Suppressor macrophage (primary cell): ENCODE data around the gene PRDX2.
"Not testable (repeated sequence)": the region's sequence is repeated elsewhere in the genome, so short reads cannot be mapped to it uniquely, and the experiment has no call there.

Source experiments
- DNase-seq, 4 experiments: peaks; one replicate each; pipeline ENCODE4 v3.0.0-alpha.2; 2020 to 2022

Gene PRDX2

GRCh38 chr19:12825254-12826131, 23.9 kb upstream of the PRDX2 start:
- peak in 1 of 4 experiments; percentile 56 for DNase-seq

DNA sequence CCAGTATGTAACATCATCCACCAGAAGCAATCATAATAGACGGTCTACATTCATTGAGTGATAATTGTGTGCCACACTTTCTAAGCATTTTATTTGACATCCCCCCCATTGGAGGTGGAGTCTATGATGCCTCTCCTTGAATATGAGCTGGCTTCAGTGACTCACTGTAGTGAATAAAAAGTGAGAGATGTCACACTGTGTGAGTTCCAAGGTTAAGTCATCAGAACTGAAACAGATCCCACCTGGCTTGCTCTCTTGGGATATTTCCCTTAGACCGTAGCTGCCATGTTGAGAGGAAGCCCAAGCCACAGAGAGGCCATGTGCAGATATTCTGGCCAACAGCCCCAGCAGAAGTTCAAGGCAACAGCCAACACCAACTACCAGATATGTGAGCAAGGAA, 20.2 kb upstream of the PRDX2 start:
- no peak for DNase-seq

GRCh38 chr19:12817810-12818209, 16.2 kb upstream of the PRDX2 start:
- not testable (repeated sequence) for DNase-seq

DNA sequence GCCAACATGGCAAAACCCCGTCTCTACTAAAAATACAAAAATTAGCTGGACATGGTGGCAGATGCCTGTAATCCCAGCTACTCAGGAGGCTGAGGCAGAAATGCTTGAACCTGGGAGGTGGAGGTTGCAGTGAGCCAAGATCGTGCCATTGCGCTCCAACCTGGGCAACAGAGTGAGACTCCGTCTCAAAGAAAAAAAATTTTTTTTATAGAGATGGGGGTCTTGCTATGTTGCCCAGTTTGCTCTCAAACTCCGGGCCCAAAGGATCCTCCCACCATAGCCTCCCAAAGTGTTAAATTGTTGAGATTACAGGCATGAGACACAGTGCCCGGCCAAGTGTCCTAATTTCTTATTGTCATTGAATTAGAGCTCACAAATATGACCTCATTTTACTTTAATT, 15.6 kb upstream of the PRDX2 start:
- not testable (repeated sequence) for DNase-seq

GRCh38 chr19:12815088-12815487, 13.5 kb upstream of the PRDX2 start:
- DNase-seq: no peak

GRCh38 chr19:12806242-12807081, 4.9 kb upstream of the PRDX2 start, which contains the start of gene RNASEH2A:
TSS of gene RNASEH2A (plus strand) at chr19:12806584. CDS start at chr19:12806674, 90 bp downstream.
- peak; percentile 93 to 97 (median 96) for DNase-seq

- no peak for DNase-seq
Measured at GRCh38 chr19:12804051-12804450, 2.5 kb upstream of the PRDX2 start.

DNA sequence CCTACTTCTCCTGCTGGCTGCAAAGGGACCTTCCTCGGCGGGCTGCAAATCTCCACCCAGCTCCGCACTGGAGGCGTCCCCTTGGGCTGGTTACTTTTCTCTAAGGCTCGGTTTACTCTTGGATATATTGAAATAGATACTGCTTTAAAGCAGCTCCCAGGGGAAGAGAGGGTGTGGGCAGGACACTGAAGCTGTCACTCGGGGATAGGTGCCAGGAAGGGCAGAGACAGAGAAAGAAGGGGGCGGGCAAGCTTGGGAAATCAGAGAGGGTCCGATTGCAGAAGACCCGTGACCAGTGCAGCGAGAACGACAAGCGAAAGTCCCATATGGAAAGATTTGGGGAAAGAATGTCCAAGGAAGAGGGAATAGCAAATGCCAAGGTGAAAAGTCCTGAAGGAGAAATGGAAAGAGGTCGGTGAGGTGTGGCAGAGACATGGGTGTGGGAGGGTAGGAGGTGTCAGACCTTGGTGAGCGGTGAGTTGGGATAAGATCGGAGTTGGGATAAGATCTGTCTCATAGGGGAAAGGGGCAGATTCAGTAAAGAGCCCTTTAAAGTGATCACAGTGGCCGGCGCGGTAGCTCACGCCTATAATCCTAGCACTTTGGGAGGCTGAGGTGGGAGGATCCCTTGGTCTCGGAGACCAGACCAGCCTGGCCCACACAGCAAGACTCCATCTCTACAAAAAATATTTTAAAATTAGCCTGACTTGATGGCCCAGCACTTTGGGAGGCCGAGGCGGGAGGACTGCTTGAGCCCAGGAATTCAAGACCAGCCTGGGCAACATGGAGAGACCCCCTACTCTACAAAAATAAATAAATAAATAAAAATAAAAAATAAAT, 887 bp upstream of the PRDX2 start:
- peak in 3 of 4 experiments; percentile 16 to 37 (median 33) for DNase-seq

GRCh38 chr19:12800923-12801465, 606 bp downstream of the PRDX2 start:
- DNase-seq: peak in 2 of 4 experiments; percentile 11 to 21

GRCh38 chr19:12800466-12800770, 1.2 kb downstream of the PRDX2 start:
- DNase-seq: no peak

DNA sequence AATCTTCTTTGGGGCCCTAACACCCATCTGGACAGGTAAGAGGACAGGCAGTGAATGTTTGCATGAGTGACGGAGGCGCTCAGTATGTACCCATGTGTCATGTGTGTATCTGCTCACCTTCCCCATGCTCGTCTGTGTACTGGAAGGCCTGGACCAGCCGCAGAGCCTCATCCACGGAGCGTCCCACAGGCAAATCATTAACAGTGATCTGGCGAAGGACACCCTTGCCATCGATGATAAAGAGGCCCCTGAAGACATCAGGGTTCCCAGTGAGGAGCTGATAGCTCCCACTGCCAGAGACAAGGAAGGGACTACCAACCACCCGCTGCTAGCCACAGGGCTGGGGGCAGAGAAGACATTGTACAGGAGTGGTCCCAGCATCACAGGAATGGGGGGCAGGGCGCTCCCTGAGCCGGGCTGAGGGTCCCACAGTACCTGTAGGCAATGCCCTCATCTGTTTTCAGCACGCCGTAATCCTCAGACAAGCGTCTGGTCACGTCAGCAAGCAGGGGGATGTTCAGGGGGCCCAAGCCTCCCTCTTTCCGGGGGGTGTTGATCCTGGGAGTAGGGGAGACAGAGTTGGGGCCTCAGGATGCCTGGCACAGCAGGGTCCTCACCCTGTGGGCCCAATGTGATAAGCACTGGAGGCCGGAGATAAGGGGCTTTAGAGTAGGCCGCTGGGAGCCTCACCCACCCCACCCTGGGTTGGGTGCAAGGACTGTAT, 1.7 kb downstream of the PRDX2 start:
- no peak for DNase-seq

DNA sequence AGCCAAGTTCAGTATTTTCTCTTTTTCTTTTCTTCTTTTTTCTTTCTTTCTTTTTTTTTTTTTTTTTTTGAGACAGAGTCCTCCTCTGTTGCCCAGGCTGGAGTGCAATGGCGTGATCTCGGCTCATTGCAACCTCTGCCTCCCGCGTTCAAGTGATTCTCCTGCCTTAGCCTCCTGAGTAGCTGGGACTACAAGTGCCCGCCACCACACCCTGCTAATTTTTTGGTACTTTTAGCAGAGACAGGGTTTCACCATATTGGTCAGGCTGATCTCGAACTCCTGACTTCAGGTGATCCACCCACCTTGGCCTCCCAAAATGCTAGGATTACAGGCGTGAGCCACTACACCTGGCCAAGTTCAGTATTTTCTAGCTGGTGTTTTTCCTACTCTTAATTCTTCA, 4.0 kb downstream of the PRDX2 start:
- not testable (repeated sequence) for DNase-seq

DNA sequence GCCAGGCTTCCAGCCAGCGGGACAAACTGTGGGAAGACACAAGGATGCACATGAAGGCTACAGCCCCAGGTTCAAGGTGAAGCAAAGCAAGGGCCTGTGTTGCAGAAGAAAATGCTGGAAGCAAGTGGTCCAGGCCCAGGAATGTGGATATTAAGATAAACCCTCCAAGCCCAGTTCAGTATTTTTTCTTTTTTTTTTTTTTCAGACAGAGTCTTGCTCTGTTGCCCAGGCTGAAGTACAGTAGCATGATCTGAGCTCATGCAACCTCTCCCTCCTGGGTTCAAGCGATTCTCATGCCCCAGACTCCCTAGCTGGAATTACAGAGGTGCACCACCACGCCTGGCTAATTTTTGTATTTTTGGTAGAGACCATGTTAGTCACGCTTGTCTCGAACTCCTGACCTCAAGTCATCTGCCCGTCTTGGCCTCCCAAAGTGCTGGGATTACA, 4.4 kb downstream of the PRDX2 start:
- DNase-seq: no peak

GRCh38 chr19:12796146-12797071, 5.2 kb downstream of the PRDX2 start:
- peak; percentile 89 to 90 (median 89) for DNase-seq

DNA sequence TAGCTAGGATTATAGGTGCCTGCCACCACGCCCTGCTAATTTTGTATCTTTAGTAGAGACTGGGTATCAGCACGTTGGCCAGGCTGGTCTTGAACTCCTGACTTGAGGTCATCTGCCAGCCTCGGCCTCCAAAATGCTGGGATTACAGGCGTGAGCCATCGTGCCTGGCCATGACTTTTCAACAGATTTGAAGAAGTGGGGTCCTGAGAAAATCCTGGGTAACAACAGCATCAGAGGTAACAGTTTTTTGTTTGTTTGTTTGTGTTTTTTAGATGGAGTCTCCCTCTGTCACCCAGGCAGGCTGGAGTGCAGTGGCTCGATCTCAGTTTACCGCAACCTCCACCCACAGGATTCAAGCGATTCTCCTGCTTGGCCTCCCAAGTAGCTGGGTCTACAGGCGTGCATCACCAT, 6.6 kb downstream of the PRDX2 start:
- peak; percentile 30 to 57 (median 47) for DNase-seq

DNA sequence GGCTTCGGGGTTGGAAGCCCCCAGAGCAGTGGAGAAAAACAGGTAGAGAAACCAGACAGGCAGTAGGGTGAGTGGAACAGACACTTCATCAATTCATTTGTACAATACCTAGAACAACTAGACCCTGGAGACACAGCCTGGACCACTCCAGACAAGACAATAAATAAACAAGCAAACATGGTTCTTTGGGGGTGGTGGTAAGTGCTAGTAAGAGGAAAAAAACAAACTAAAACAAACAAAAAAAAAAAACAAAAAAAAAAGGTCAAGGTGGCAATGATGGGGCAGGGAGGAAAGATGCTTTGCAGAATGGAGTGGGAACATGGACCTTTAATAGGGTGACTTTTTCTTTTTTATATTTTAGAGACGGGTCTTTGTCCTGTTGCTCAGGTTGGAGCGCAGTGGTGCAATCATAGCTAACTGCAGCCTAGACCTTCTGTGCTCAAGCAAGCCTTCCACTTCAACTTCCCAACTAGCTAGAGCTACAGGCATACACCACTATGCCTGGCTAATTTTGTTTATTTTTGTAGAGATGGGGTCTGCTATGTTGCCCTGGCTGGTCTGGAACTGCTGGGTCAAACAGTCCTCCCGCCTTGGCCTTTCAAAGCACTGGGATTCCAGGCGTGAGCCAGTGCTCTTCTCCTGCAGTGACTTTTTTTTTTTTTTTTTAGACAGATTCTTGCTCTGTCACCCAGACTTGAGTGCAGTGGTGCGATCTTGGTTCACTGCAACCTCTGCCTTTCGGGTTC, 7.2 kb downstream of the PRDX2 start:
- peak; percentile 48 to 64 (median 58) for DNase-seq

DNA sequence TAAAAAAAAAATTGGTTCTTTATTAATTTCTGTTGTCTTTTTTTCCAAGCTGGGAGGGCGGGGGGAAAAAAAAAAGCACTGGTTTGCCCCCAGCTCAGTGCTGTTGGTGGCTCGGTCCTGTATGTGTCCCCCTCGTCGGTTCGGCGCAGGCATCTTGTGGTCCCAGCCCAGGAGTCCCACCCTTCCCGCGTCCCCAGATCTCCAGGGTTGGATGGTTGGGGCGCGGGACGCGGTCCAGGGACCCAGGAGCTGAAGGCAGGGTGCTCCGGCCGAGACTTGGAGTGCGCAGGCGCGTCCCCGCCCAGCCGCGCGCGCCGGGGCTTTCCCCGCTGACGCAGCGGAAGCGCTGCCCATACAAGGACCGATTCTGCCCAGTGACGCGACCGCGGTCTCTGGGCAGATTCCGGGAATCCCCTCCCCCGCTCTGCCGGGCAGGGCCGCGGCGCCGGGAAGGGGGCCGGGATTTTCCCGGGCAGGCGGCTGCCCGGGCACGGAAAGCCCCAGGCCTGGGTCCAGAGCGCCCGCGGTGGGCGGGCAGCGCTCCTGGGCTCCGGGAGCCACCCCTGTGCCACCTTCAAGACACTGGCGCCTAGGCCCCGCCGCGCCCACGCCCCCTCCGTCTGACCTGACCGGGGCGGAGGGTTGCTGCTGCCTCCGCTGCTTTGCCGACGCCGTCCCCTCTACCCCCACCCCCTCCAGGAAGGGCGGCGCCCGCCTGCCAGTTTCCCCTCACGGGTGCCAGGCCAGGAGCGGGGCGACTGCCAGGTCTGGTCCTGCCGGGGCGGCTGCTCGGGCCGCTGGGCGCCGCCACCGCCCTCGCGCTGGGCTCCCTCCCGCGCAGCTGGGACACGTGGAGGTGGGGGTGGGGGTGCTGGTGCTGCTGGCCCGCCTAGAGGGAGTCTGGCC, 8.1 kb downstream of the PRDX2 start:
- DNase-seq: peak; percentile 95 to 98 (median 96)

DNA sequence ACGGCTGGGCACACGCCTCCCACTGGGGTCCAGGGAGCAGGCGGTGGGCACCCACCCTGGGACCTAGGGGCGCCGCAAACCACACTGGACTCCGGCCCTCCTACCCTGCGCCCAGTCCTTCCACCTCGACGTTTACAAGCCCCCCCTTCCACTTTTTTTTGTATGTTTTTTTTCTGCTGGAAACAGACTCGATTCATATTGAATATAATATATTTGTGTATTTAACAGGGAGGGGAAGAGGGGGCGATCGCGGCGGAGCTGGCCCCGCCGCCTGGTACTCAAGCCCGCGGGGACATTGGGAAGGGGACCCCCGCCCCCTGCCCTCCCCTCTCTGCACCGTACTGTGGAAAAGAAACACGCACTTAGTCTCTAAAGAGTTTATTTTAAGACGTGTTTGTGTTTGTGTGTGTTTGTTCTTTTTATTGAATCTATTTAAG, 8.7 kb downstream of the PRDX2 start:
- peak in 1 of 4 experiments; percentile 39 for DNase-seq
